Duodenal mucosa (tissue), 2 donors: ENCODE measurements around the gene CYP2C19.
"Not testable (repeated sequence)": the region's sequence is repeated elsewhere in the genome, so short reads cannot be mapped to it uniquely, and the experiment has no call there.

Experiments
- H3K27ac ChIP-seq: one replicate; pipeline ENCODE4 v1.7.0; 2013; ENCODE audit warnings: low read depth, low read length
- H3K27me3 ChIP-seq, 2 donors: one replicate each; pipeline ENCODE4 v1.7.0; 2013; ENCODE audit warnings: low read length in 2 of 2, control low read depth in 1 of 2; ENCODE audit not compliant: insufficient read depth in 2 of 2, control insufficient read depth in 1 of 2
- H3K36me3 ChIP-seq, 2 donors: one replicate each; pipeline ENCODE4 v1.7.0; 2013; ENCODE audit warnings: low read length in 2 of 2, control low read depth in 1 of 2; ENCODE audit not compliant: insufficient read depth in 2 of 2, control insufficient read depth in 1 of 2
- H3K4me1 ChIP-seq, 2 donors: one replicate each; pipeline ENCODE4 v1.7.0; 2013; ENCODE audit warnings: low read length in 2 of 2, control low read depth in 1 of 2; ENCODE audit not compliant: insufficient read depth in 2 of 2, control insufficient read depth in 1 of 2
- H3K4me3 ChIP-seq, 2 donors: one replicate each; pipeline ENCODE4 v1.7.0; 2013; ENCODE audit warnings: low read length in 2 of 2, low read depth in 1 of 2
- H3K9ac ChIP-seq, 2 donors: one replicate each; pipeline ENCODE4 v1.7.0; 2013; ENCODE audit warnings: low read length in 2 of 2, low read depth in 1 of 2
- H3K9me3 ChIP-seq, 2 donors: one replicate each; pipeline ENCODE4 v1.7.0; 2013; ENCODE audit warnings: low read length in 2 of 2, control low read depth in 1 of 2; ENCODE audit not compliant: control insufficient read depth in 1 of 2

The CYP2C19 gene

GRCh38 chr10:94780844-94781243 is 18.4 kb downstream of the CYP2C19 start:
- Histone ChIP-seq H3K4me1 (no peaks in the 10 kb centered on the region), H3K4me3 (no peak overlapping the region), H3K9ac (no peak overlapping the region), H3K9me3 (no peaks in the 10 kb centered on the region), H3K27ac (no peak overlapping the region), H3K27me3 (no peaks in the 10 kb centered on the region), H3K36me3 (peaks cover 3 to 21% of the 10 kb centered on the region in 2 donors)

GRCh38 chr10:94784256-94784655 is 21.8 kb downstream of the CYP2C19 start:
- no peak overlapping the region for H3K4me3 ChIP-seq
- no peaks in the 10 kb centered on the region for H3K27me3 ChIP-seq
- peaks cover 6 to 23% of the 10 kb centered on the region in 2 donors for H3K36me3 ChIP-seq
- no peaks in the 10 kb centered on the region for H3K4me1 ChIP-seq
- H3K9me3 ChIP-seq: no peaks in the 10 kb centered on the region
- no peak overlapping the region for H3K9ac ChIP-seq
- no peak overlapping the region for H3K27ac ChIP-seq

GRCh38 chr10:94785211-94785610 is 22.7 kb downstream of the CYP2C19 start:
- Histone ChIP-seq H3K27me3 (no peaks in the 10 kb centered on the region), H3K9me3 (no peaks in the 10 kb centered on the region), H3K27ac (no peak overlapping the region), H3K4me1 (no peaks in the 10 kb centered on the region), H3K9ac (no peak overlapping the region), H3K4me3 (no peak overlapping the region), H3K36me3 (peaks cover 6 to 16% of the 10 kb centered on the region in 2 donors)

DNA sequence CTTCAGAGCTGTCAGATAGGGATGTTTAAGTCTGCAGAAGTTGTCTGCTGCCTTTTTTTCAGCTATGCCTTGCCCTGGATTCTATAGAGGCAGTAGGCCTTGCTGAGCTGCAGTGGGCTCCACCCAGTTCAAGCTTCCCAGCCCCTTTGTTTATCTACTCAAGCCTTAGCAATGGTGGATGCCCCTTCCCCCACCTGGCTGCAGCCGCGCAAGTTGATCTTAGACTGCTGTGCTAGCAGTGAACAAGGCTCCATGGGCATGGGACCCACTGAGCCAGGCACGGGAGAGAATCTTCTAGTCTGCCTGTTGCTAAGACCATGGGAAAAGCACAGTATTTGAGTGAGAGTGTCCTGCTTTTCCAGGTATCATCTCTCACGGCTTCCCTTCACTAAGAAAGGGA is 38.1 kb downstream of the CYP2C19 start:
- not testable (repeated sequence) for H3K27me3 ChIP-seq, H3K4me3 ChIP-seq, H3K27ac ChIP-seq, H3K4me1 ChIP-seq, H3K9me3 ChIP-seq, H3K9ac ChIP-seq
- peaks cover 4 to 33% of the 10 kb centered on the region in 2 donors for H3K36me3 ChIP-seq

DNA sequence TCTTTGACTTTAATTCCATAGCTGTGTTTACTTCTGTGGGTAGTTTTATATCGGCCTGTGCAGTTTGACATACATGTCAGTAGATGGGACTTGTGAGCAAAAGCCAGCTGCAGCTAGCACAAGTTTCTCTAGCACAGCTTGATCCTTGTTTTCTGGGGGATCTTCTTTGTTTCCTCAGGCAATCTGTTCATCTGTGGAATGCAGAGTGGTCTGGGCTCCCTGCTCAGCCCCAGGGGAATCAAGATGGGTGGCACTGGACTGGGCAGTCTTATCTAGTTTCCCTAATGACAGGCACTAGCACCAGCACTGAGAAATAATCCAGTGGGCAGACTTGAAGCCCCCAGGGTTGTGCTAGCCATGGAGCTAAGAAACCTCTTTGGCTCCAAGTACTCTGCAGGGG is 40.8 kb downstream of the CYP2C19 start:
- H3K4me1 ChIP-seq: no peaks in the 10 kb centered on the region
- no peak overlapping the region for H3K4me3 ChIP-seq
- H3K27me3 ChIP-seq: no peaks in the 10 kb centered on the region
- peaks cover 4 to 37% of the 10 kb centered on the region in 2 donors for H3K36me3 ChIP-seq
- no peaks in the 10 kb centered on the region for H3K9me3 ChIP-seq
- H3K27ac ChIP-seq: no peak overlapping the region
- no peak overlapping the region for H3K9ac ChIP-seq

- not testable (repeated sequence) for H3K4me3 ChIP-seq, H3K4me1 ChIP-seq, H3K9ac ChIP-seq, H3K27me3 ChIP-seq, H3K27ac ChIP-seq, H3K9me3 ChIP-seq
- peaks cover 6 to 12% of the 10 kb centered on the region in 2 donors for H3K36me3 ChIP-seq
Observed at GRCh38 chr10:94830025-94830424, 67.5 kb downstream of the CYP2C19 start.

GRCh38 chr10:94846204-94846603 is 83.7 kb downstream of the CYP2C19 start:
- no peaks in the 10 kb centered on the region for H3K27me3 ChIP-seq
- H3K9me3 ChIP-seq: no peaks in the 10 kb centered on the region
- H3K4me3 ChIP-seq: no peak overlapping the region
- H3K27ac ChIP-seq: no peak overlapping the region
- H3K9ac ChIP-seq: no peak overlapping the region
- H3K36me3 ChIP-seq: peaks cover 5 to 20% of the 10 kb centered on the region in 2 donors
- H3K4me1 ChIP-seq: no peaks in the 10 kb centered on the region

DNA sequence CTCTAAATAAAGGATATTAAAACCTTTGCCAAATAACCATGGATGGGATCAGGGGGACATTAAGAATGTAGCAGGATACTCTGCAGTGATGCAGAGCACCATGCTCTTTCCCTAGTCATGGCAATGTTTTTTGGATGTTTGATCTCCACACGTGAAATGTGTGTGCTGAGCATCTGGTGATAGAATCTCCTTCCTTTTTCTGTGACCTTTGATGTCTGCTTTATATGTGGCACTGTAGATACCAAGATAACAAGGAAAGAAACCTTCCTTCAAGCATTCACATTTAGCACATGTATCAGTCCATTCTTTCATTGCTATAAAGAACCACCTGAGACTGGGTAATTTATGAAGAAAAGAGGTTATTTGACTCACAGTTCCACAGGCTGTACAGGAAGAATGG is 88.3 kb downstream of the CYP2C19 start:
- H3K9ac ChIP-seq: no peak overlapping the region
- peaks cover 18 to 30% of the 10 kb centered on the region in 2 donors for H3K36me3 ChIP-seq
- H3K27me3 ChIP-seq: no peaks in the 10 kb centered on the region
- no peaks in the 10 kb centered on the region for H3K9me3 ChIP-seq
- H3K4me3 ChIP-seq: no peak overlapping the region
- H3K4me1 ChIP-seq: no peaks in the 10 kb centered on the region
- no peak overlapping the region for H3K27ac ChIP-seq

- Histone ChIP-seq H3K4me3 (no peak overlapping the region), H3K9me3 (no peaks in the 10 kb centered on the region), H3K4me1 (no peaks in the 10 kb centered on the region), H3K27ac (no peak overlapping the region), H3K27me3 (no peaks in the 10 kb centered on the region), H3K9ac (no peak overlapping the region), H3K36me3 (peaks cover 18 to 30% of the 10 kb centered on the region in 2 donors)
Observed at GRCh38 chr10:94851263-94851662, 88.8 kb downstream of the CYP2C19 start.

DNA sequence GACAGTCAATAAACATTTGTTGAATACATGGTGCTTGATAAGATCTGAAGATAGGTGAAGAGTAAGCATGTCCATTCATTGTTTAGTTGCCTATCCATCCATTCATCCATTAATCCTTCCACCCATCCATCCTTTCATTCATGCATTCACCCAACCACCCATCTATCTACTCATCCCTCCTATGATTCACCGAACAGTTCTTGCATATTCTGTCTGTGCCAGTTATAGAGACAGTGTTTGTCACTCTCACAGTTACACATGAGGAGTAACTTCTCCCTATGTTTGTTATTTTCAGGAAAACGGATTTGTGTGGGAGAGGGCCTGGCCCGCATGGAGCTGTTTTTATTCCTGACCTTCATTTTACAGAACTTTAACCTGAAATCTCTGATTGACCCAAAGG is 90.0 kb downstream of the CYP2C19 start:
- Histone ChIP-seq H3K9ac (no peak overlapping the region), H3K4me1 (no peaks in the 10 kb centered on the region), H3K4me3 (no peak overlapping the region), H3K9me3 (no peaks in the 10 kb centered on the region), H3K27ac (no peak overlapping the region), H3K36me3 (peaks cover 18 to 30% of the 10 kb centered on the region in 2 donors), H3K27me3 (no peaks in the 10 kb centered on the region)

- no peak overlapping the region for H3K9ac ChIP-seq
- no peaks in the 10 kb centered on the region for H3K27me3 ChIP-seq
- H3K4me3 ChIP-seq: no peak overlapping the region
- no peak overlapping the region for H3K27ac ChIP-seq
- peaks cover under 1 to 3% of the 10 kb centered on the region in 2 donors for H3K9me3 ChIP-seq
- peaks cover 22 to 33% of the 10 kb centered on the region in 2 donors for H3K36me3 ChIP-seq
- no peaks in the 10 kb centered on the region for H3K4me1 ChIP-seq
Observed at GRCh38 chr10:94853065-94853464, 90.6 kb downstream of the CYP2C19 start.
